GM03348 (cell line): ENCODE data around the gene ZNF587B.
A peak's percentile ranks its signal among the peaks of the same experiment; 100 is the strongest.
"Not testable (repeated sequence)": the region's sequence is repeated elsewhere in the genome, so short reads cannot be mapped to it uniquely, and the experiment has no call there.

Source experiments
- DNase-seq: peaks from one replicate; pipeline ENCODE4 v3.0.0; 2012; ENCODE audit warnings: low spot score

ZNF587B gene

DNA sequence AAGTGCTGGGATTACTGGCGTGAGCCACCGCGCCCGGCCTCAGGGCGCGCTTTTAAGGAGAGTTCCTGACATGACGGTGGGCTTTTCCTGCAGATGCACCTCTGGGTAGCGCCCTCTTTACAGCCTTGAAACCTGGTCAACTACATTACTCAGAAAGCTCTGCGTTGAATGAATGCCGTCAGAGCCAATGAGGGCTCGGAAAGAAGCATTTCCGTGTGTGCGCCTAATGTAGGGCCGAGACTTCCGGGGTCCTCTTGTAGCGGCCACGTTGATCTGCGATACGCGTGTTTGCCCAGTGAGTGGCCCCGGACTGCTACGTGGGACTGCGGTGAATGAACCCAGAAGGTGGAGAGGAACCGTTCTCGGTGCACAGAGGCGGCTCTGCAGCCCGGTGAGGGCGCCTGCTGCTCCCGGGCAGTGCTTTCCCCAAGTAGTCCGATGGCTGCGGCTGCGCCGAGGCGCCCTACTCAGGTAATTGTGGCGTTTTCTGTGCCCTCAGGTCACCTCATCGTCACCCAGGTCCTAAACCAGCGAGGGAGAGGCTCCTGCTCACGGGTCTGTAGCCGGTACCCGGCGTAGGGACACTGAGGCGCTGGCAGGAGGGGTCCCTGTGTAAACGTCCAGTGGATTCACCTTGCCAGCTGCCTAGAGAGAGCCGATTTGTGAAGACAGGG lies 10.5 kb upstream of the ZNF587B start:
- DNase-seq: peak; percentile 94

DNA sequence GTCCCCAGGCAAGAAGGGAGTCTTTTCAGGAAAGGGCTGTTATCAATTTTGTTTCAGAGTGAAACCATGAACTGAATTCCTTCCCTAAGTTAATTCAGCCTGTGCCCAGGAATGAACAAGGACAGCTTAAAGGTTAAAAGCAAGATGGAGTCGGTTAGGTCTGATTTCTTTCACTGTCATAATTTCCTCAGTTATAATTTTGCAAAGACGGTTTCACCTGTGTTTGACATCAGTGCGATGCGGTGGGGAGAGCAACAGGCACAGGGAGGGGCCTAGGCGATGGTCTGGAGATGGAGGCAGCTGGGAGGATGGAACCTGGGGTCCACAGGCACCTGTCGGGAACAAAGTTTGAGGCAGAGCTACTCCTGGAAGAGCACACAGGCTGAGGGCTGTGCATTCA lies 9.5 kb upstream of the ZNF587B start:
- DNase-seq: no peak

- not testable (repeated sequence) for DNase-seq
Observed at GRCh38 chr19:57821095-57821494, 9.0 kb upstream of the ZNF587B start.

DNA sequence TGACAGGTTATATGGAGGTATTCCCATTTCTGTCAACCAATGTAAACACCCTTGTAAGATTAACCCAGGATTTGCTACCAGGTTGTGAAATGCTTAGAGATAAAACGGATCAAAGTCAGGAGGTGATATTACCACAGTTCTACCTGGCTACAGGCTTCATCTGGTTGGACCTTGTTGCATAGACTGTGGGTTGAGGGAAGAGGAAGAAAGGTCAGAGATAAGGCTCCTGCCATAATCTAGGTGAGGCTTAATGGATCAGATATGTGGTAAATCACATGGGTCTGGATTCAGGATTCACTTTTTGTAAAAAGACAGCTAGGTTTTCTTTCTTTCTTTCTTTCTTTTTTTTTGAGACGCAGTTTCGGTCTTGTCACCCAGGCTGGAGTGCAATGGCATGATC lies 8.6 kb upstream of the ZNF587B start:
- DNase-seq: not testable (repeated sequence)

DNA sequence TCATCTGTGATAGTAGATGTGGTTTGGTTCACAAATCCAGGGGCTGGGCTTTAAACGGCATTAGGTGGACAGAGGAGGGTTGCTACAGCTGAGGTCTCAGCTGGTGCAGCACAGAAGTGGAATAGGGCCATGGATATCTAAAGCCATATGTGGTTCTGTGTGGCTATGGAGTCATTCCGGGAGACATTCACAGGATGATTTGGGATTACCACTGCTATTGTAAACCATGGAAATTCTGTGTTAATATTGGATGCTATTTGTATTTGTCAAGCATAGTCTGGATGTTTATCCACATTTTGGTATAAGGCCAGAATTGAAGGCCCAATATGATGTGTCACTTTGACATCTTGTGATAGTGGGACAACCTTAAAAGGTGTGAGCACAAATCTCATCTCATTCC lies 6.9 kb upstream of the ZNF587B start:
- not testable (repeated sequence) for DNase-seq

DNA sequence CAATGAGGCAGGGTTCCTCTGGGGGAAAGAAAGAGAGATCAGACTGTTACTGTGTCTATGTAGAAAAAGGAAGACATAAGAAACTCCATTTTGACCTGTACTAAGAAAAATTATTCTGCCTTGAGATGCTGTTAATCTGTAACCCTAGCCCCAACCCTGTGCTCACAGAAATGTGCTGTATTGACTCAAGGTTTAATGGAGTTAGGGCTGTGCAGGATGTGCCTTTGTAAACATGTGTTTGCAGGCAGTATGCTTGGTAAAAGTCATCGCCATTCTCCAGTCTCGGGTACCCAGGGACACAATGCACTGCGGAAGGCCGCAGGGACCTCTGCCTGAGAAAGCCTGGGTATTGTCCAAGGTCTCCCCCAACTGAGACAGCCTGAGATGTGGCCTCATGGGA lies 6.5 kb upstream of the ZNF587B start:
- not testable (repeated sequence) for DNase-seq

DNA sequence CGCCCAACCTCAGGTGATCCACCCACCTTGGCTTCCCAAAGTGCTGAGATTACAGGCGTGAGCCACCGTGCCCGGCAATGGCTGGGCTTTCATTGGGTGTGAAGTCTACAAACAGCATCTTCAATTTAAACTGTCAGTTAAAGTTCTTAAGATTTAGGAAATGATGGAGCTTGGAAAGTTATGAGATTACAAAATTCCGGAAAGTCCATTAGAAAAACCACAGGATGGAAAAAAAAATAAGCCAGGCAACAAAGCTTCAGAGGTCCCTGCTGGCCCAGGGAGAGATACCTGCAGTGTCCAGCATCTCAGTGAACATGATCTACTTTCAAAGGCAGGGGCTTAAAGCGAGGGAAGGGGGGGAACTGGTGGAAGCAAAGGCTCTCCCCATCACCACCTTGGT lies 4.6 kb upstream of the ZNF587B start:
- DNase-seq: no peak

DNA sequence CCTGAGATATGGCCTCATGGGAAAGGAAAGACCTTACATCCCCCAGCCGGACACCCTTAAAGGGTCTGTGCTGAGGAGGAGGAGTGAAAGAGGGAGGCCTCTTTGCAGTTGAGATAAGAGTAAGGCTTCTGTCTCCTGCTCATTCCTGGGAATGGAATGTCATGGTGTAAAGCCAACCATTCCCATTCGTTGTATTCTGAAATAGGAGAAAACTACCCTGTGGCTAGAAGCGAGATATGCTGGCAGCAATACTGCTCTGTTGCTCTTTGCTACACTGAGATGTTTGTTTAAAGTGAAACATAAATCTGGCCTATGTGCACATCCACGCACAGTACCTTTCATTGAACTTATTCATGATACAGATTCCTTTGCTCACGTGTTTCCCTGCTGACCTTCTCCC lies 783 bp upstream of the ZNF587B start:
- no peak for DNase-seq

DNA sequence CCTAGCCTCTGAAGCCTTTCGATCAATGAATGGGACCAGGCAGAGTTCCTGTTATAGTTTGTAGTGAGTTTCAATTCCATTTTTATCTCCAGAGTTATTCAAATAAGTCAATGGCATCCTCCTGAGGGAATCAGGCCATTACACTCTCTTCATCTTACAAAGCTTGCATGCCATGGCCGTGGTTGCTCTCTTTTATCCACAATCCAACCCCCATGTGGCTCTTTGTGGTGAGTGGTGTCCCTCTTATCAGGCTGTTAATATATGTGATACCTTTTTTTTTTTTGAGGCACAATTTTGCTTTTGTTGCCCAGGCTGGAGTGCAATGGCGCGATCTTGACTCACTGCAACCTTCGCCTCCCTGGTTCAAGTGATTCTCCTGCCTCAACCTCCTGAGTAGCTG lies 6.9 kb downstream of the ZNF587B start:
- DNase-seq: not testable (repeated sequence)

- not testable (repeated sequence) for DNase-seq
Observed at GRCh38 chr19:57838622-57839191, 8.6 kb downstream of the ZNF587B start.

GRCh38 chr19:57841122-57841763 lies 11.1 kb downstream of the ZNF587B start:
- no peak for DNase-seq

- DNase-seq: not testable (repeated sequence)
Observed at GRCh38 chr19:57847164-57847563, 17.1 kb downstream of the ZNF587B start.

DNA sequence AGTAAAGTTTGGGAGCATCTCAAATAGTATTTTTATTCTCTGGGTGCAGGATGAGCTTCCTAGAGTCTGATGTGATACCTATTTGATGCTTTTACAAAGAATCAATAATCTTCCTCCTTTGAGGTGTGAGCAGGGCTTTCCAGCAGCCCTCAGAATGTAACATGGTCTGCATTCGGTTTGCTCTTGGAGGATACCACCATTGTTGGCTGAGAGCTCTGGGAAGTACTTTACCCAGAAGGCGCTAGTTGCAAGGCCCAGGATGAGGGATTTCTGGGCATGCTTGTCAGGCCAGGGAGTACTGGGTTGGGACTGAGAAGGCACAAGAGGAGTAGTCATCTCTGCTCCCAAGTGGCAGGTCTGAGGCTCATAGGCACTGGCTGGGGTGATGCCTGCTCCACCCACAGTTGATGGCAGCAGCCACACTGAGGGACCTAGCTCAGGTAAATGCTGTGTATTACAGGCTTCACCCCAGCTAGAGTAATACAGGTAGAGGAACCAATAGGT lies 19.1 kb downstream of the ZNF587B start:
- DNase-seq: not testable (repeated sequence)

- DNase-seq: peak; percentile 74
Observed at GRCh38 chr19:57849666-57850473, 19.8 kb downstream of the ZNF587B start, which contains the start of gene ZNF587. Gene ZNF587, plus strand, starts transcription at chr19:57849859. Its CDS starts 180 bp downstream, at chr19:57850039.

DNA sequence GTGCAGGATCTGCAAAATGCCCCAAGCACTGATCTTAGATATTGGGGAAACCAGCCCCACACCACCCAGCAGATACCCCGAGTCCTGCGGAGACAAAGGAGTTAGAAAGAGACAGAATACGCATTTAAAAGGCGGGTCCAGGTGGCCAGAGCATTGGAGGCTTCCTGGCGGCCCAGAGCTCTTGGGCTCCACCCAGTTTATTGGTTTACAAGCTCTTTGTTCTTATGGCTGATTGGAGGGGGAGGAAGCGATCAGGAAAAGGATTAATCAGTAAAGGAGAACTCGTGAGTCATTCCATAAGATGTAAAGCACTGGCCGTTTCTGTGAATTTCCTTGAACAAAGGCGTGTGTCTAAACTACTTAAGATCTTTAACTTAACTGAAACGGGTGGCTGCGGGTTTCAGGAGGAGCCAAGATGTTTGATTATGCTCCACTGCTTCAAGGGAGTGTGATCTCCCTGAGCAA lies 20.5 kb downstream of the ZNF587B start:
- no peak for DNase-seq

- not testable (repeated sequence) for DNase-seq
Observed at GRCh38 chr19:57851812-57852603, 21.9 kb downstream of the ZNF587B start.

GRCh38 chr19:57854117-57854516 lies 24.0 kb downstream of the ZNF587B start:
- DNase-seq: not testable (repeated sequence)

GRCh38 chr19:57862351-57862750 lies 32.3 kb downstream of the ZNF587B start:
- DNase-seq: not testable (repeated sequence)

GRCh38 chr19:57867868-57868492 lies 37.9 kb downstream of the ZNF587B start:
- no peak for DNase-seq

GRCh38 chr19:57869655-57870054 lies 39.6 kb downstream of the ZNF587B start:
- not testable (repeated sequence) for DNase-seq

- DNase-seq: no peak
Observed at GRCh38 chr19:57870225-57870624, 40.1 kb downstream of the ZNF587B start.
